NCI-H1694 (cell line): ENCODE data around the gene HMBS.
"Not testable (repeated sequence)": the region's sequence is repeated elsewhere in the genome, so short reads cannot be mapped to it uniquely, and the experiment has no call there.

ENCODE experiments used
- DNase-seq: peaks from one replicate; lab custom pipeline; 2025; lab: John Stamatoyannopoulos, UW

The HMBS gene

GRCh38 chr11:119084663-119085436 is at the start of gene HMBS:
Gene HMBS, plus strand, starts transcription at chr11:119084881. Its CDS starts 153 bp downstream, at chr11:119085034.
- peak; percentile 62 for DNase-seq

GRCh38 chr11:119038884-119039283 is 45.8 kb upstream of the HMBS start:
- DNase-seq, result no peak

- not testable (repeated sequence) for DNase-seq
These were observed 45.2 kb upstream of the HMBS start for GRCh38 chr11:119039471-119039870.

GRCh38 chr11:119041821-119042514 is 42.7 kb upstream of the HMBS start:
- DNase-seq, result no peak

- no peak for DNase-seq
These were observed 41.8 kb upstream of the HMBS start for GRCh38 chr11:119042927-119043326.

- no peak for DNase-seq
These were observed 40.0 kb upstream of the HMBS start for GRCh38 chr11:119044708-119045107.

- DNase-seq, result no peak
These were observed 38.2 kb upstream of the HMBS start for GRCh38 chr11:119046489-119046888.

GRCh38 chr11:119047205-119047604 is 37.5 kb upstream of the HMBS start:
- no peak for DNase-seq

GRCh38 chr11:119048644-119049043 is 36.0 kb upstream of the HMBS start:
- DNase-seq, result no peak

GRCh38 chr11:119049081-119049480 is 35.6 kb upstream of the HMBS start:
- DNase-seq, result no peak

- no peak for DNase-seq
These were observed 33.1 kb upstream of the HMBS start for GRCh38 chr11:119051440-119052162.

GRCh38 chr11:119052163-119052814 is 32.4 kb upstream of the HMBS start:
- no peak for DNase-seq

- no peak for DNase-seq
These were observed 30.3 kb upstream of the HMBS start for GRCh38 chr11:119054418-119054817.

- no peak for DNase-seq
These were observed 28.8 kb upstream of the HMBS start for GRCh38 chr11:119055901-119056300.

GRCh38 chr11:119056421-119056999 is 28.2 kb upstream of the HMBS start:
- no peak for DNase-seq

GRCh38 chr11:119057000-119057769 is 27.5 kb upstream of the HMBS start, which contains the start of gene HYOU1:
Gene HYOU1, minus strand, starts transcription at chr11:119057205. Its CDS starts 1,045 bp downstream, at chr11:119056160.
- peak; percentile 45 for DNase-seq

- DNase-seq, result not testable (repeated sequence)
These were observed 25.6 kb upstream of the HMBS start for GRCh38 chr11:119059128-119059527.

GRCh38 chr11:119061256-119061655 is 23.4 kb upstream of the HMBS start:
- DNase-seq, result no peak

GRCh38 chr11:119062779-119063178 is 21.9 kb upstream of the HMBS start:
- no peak for DNase-seq

- no peak for DNase-seq
These were observed 19.3 kb upstream of the HMBS start for GRCh38 chr11:119065369-119065768.
